Muscle layer of colon (tissue), 2 donors: ENCODE measurements around the gene MAST2.

ENCODE experiments used
- H3K27ac ChIP-seq: one replicate; pipeline ENCODE4 v1.7.0; 2013; ENCODE audit warnings: low read depth, mild to moderate bottlenecking, low read length, moderate library complexity
- H3K27me3 ChIP-seq, 2 donors: one replicate each; pipeline ENCODE4 v1.7.0; 2013; ENCODE audit warnings: low read length in 2 of 2, mild to moderate bottlenecking in 2 of 2; ENCODE audit not compliant: insufficient read depth in 2 of 2, control insufficient read depth in 1 of 2
- H3K36me3 ChIP-seq: one replicate; pipeline ENCODE4 v1.7.0; 2013; ENCODE audit warnings: mild to moderate bottlenecking, low read length; ENCODE audit not compliant: insufficient read depth
- H3K4me1 ChIP-seq: one replicate; pipeline ENCODE4 v1.7.0; 2013; ENCODE audit warnings: mild to moderate bottlenecking, low read length; ENCODE audit not compliant: insufficient read depth
- H3K4me3 ChIP-seq, 2 donors: one replicate each; pipeline ENCODE4 v1.7.0; 2013; ENCODE audit warnings: low read length in 2 of 2, low read depth in 1 of 2, mild to moderate bottlenecking in 1 of 2, moderate library complexity in 1 of 2
- H3K9ac ChIP-seq: one replicate; pipeline ENCODE4 v1.7.0; 2013; ENCODE audit warnings: low read length
- H3K9me3 ChIP-seq: one replicate; pipeline ENCODE4 v1.7.0; 2013; ENCODE audit warnings: mild to moderate bottlenecking, low read length
- donor health status: abdominal sarcoma.
- donor health status: Adenocarcinoma of cecum.

Gene MAST2

DNA sequence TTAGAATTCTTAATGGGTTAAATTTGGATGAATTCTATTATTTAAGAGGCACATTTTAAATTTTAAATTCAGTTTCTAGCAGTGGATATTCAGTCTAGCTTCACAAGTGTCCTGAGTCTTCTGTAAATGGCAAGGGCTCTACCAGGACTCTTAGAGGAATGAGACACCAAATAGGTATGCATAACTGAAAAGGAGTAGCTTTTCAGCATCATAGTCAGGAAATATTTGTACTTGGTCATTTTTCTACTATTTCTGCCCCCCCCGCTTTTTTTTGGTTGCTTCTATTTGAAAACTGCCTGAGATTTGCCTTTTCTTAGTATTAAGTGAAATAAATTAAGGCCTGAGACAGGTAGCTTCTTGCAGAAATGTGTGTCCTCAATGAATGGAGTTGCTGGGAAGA is 80.2 kb downstream of the MAST2 start:
- H3K27ac ChIP-seq = no peak overlapping the region
- H3K4me3 ChIP-seq = no peak overlapping the region
- no peaks in the 10 kb centered on the region for H3K4me1 ChIP-seq
- no peaks in the 10 kb centered on the region for H3K36me3 ChIP-seq
- no peaks in the 10 kb centered on the region for H3K9me3 ChIP-seq
- H3K27me3 ChIP-seq = no peaks in the 10 kb centered on the region
- no peak overlapping the region for H3K9ac ChIP-seq

DNA sequence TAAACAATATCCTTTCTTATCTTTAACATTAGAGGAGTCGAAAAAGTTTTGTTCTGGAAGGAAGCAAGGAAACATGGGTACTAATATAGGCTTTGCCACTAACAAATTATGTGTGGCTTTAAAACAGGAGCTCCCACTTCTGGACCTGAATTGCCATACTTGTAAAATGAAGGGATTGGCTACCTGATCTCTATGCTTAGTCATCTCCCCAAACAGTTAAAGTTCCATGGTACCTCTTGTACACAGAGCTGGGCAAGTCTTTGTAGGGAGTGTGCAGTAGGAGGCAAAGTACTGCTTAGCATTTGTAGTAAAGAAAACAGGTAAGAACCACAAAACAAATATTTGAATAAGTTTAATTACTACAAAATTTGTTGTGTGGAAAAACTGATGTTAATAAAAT is 81.3 kb downstream of the MAST2 start:
- Histone ChIP-seq H3K36me3 (no peaks in the 10 kb centered on the region), H3K27me3 (no peaks in the 10 kb centered on the region), H3K4me3 (no peak overlapping the region), H3K27ac (no peak overlapping the region), H3K9me3 (no peaks in the 10 kb centered on the region), H3K9ac (no peak overlapping the region), H3K4me1 (no peaks in the 10 kb centered on the region)

DNA sequence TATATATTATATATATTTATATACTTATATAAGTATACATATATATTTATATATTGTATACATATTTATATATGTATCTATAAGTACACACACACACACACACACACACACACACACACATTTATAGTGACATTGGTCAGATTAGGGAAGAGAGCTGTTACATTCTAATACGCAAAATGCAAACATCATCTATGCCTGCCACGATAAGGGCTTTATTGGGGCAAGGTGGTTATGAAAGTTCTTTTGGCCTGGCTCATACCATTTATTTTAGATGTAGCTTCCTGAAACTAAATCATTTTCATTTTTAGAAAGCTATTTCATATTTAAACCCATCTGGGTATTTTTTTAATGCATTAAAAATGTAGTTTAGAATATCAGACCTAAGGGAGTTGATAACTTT is 82.8 kb downstream of the MAST2 start:
- H3K27me3 ChIP-seq = no peaks in the 10 kb centered on the region
- no peaks in the 10 kb centered on the region for H3K4me1 ChIP-seq
- no peak overlapping the region for H3K27ac ChIP-seq
- no peak overlapping the region for H3K9ac ChIP-seq
- H3K4me3 ChIP-seq = no peak overlapping the region
- no peaks in the 10 kb centered on the region for H3K9me3 ChIP-seq
- H3K36me3 ChIP-seq = no peaks in the 10 kb centered on the region

DNA sequence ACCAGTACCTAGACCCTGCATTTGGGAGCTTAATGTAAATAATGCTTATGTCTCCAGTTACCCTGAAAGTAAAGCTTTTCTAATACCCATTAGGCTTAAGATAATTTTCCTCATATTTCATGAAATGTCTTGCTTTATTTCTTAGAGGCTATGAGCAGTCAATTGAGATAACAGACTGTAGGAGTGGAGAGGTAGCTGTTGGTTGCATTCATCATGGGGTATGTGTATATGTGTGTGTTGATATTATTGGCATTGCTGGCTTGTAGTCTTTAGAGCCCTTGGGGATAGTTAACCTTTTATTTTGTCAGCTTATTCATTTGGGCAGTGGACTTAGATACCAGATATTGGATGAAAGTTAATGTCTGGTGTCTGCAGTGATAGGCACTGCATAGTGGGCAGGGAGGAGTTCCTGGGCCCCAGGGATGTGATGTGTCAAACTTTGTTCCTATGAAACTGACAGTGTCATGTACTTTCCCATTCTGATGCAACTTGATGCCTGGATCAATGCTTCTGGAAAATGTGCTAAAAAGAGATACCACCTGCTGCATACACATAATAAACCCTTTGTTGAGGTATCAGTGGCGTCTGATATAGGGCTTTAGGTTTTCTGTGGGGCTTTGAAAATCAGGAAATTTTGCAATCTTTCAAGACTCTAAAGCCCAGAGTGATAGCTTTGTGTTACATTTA is 83.9 kb downstream of the MAST2 start:
- H3K27me3 ChIP-seq = no peaks in the 10 kb centered on the region
- H3K9me3 ChIP-seq = no peaks in the 10 kb centered on the region
- no peak overlapping the region for H3K4me3 ChIP-seq
- H3K36me3 ChIP-seq = no peaks in the 10 kb centered on the region
- H3K9ac ChIP-seq = no peak overlapping the region
- H3K4me1 ChIP-seq = peaks cover 6% of the 10 kb centered on the region
- no peak overlapping the region for H3K27ac ChIP-seq

DNA sequence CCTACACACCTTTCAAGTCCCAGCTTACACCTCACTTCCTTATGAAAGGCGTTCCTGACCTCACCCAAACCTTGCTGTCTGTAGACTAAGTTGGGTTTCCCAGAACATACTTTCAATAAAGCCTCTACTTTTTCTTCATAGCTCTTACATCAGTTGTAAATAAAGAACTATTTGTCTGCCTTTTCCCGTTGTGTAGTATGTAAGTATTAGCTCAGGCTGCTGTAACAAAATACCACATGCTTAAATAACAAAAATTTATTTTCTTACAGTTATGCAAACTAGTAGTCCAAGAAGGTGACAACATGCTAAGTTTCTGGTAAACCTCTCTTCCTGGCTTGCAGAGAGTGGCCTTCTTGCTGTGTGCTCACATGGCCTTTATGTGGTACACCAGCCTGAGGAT is 86.7 kb downstream of the MAST2 start:
- Histone ChIP-seq H3K9me3 (no peaks in the 10 kb centered on the region), H3K9ac (no peak overlapping the region), H3K4me3 (no peak overlapping the region), H3K4me1 (peaks cover 6% of the 10 kb centered on the region), H3K27ac (no peak overlapping the region), H3K27me3 (no peaks in the 10 kb centered on the region), H3K36me3 (no peaks in the 10 kb centered on the region)

DNA sequence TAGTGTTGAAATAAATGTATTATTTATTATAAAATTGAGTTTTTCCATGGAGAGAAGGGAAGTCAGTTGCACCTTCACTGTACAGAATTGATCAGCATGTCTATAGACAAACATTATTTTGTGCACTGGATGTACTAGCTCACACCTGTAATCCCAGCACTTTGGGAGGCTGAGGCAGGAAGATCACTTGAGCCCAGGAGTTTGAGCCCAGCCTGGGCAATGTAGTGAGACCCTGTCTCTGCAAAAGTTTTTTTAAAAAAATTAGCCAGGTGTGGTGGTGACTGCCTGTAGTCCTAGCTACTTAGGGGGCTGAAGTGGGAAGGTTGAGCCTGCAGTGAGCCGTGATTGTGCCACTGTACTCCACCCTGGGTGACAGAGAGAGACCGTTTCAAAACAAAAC is 87.7 kb downstream of the MAST2 start:
- no peaks in the 10 kb centered on the region for H3K36me3 ChIP-seq
- no peak overlapping the region for H3K9ac ChIP-seq
- H3K27ac ChIP-seq = no peak overlapping the region
- no peak overlapping the region for H3K4me3 ChIP-seq
- H3K9me3 ChIP-seq = no peaks in the 10 kb centered on the region
- H3K27me3 ChIP-seq = no peaks in the 10 kb centered on the region
- H3K4me1 ChIP-seq = peaks cover 6% of the 10 kb centered on the region

DNA sequence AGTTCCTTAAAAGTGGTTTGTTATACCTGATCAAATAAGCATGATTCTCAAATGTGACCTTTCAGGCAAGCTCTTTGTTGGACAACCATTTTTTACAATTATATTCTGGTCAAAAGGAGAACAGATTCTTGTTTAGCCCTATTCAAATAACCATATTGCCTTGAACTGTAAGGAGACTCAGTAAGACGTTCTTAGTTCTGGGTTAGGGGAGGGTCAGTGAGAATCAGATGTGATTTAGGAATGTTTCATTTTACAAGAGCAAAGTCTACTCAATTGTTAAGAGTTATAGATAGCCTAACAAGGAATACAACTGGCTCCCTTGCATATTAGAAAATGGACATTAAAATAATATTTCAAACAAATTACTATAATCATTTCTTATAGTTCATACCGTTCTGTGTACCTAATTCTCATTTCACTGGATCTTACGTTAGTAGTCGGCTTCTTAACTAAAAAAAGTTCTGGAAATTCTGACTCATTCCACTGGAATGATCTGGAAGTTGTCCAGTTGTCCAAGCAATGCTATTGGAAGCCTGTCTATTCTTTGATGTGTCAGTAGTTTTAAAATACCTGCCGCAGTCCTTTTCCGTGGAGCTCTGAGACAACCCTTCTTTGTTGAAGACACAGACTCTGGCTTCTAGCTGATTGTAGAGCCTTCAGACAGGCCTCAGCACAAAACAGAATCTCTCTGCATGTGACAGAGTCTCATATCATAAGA is 88.8 kb downstream of the MAST2 start:
- no peaks in the 10 kb centered on the region for H3K27me3 ChIP-seq
- no peaks in the 10 kb centered on the region for H3K36me3 ChIP-seq
- H3K4me1 ChIP-seq = peaks cover 6% of the 10 kb centered on the region
- H3K4me3 ChIP-seq = no peak overlapping the region
- H3K9ac ChIP-seq = no peak overlapping the region
- H3K9me3 ChIP-seq = no peaks in the 10 kb centered on the region
- peak overlapping the region; percentile 25 for H3K27ac ChIP-seq

DNA sequence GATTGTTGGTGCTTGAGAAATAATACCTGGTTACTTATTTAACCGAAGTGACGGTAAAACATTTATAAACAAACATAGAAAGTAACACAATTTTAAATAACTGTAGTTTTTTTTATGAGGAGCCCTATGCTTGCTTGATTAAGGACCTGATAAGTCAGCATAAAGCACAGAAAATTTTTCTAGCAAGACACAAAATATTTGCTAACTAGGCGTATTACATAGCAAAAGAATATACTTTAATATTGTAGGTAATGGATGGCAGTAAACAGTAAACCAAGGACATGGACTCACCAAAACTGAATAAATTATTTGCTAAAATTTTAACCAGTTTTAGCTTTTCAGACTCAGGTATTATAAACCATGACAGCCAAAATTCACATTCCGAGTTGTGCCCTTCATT is 90.9 kb downstream of the MAST2 start:
- H3K9me3 ChIP-seq = no peaks in the 10 kb centered on the region

DNA sequence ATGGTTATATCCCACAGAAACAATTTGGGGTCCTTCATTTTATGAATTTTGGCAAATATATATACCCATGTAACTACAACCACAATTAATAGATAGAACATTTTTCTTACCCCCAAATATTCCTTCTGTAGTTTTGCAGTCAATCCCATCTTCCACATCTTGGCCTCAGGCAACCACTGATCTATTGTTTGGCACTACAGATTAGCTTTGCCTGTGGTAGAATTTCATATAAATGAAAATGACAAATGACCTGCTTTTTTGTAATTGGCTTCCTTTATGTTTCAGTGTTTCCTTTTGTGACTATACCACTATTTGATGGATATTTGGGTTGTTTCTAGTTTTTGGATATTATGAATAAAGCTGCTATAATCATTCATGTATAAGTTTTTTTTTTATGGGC is 91.5 kb downstream of the MAST2 start:
- peaks cover 6% of the 10 kb centered on the region for H3K4me1 ChIP-seq
- H3K36me3 ChIP-seq = no peaks in the 10 kb centered on the region
- H3K4me3 ChIP-seq = no peak overlapping the region
- H3K27me3 ChIP-seq = no peaks in the 10 kb centered on the region
- H3K27ac ChIP-seq = no peak overlapping the region
- H3K9ac ChIP-seq = no peak overlapping the region
- H3K9me3 ChIP-seq = no peaks in the 10 kb centered on the region

More for the DNA sequence above, 90.9 kb downstream of the MAST2 start:
- Histone ChIP-seq H3K4me3 (no peak overlapping the region), H3K27me3 (no peaks in the 10 kb centered on the region), H3K27ac (no peak overlapping the region), H3K4me1 (peaks cover 6% of the 10 kb centered on the region), H3K36me3 (no peaks in the 10 kb centered on the region), H3K9ac (no peak overlapping the region)

DNA sequence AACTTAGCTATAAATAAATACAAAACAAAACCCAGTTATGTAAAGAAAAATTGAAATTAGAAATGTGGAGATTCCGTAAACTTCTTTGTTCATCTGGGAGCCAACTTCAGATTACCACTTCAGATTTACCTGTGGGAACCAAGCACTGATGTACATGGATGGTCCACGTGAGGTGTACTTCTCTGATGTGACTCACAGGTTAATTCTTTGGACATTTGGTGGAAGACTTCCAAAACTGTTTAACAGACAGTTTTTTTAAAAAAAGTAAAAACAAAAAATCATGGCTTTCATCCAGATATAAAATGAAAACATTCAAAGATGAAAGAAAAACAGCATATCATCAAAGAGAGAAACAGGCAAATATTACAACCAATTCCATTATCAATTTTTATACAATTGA is 92.0 kb downstream of the MAST2 start:
- Histone ChIP-seq H3K27ac (no peak overlapping the region), H3K36me3 (no peaks in the 10 kb centered on the region), H3K9ac (no peak overlapping the region), H3K4me3 (no peak overlapping the region), H3K9me3 (no peaks in the 10 kb centered on the region), H3K4me1 (peaks cover 6% of the 10 kb centered on the region), H3K27me3 (no peaks in the 10 kb centered on the region)

DNA sequence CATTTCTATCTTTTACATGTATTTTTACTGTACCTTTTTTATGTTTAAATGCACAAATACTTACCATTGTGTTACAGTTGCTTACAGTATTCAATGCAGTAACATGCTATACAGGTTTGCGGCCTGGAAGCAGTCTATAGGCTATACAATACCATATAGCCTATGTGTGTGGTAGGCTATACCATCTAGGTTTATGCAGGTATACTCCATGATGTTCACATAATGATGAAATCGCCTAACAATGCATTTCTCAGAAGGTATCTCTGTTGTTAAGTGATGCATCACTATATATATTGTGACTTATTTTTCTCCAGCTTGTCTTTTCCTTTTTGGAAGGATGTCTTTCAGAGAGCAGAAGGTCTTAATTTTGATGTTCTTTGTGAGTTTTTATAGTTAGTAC is 103.5 kb downstream of the MAST2 start:
- no peak overlapping the region for H3K27ac ChIP-seq
- H3K9ac ChIP-seq = no peak overlapping the region
- no peaks in the 10 kb centered on the region for H3K36me3 ChIP-seq
- no peaks in the 10 kb centered on the region for H3K4me1 ChIP-seq
- H3K27me3 ChIP-seq = no peaks in the 10 kb centered on the region
- no peaks in the 10 kb centered on the region for H3K9me3 ChIP-seq
- H3K4me3 ChIP-seq = no peak overlapping the region

DNA sequence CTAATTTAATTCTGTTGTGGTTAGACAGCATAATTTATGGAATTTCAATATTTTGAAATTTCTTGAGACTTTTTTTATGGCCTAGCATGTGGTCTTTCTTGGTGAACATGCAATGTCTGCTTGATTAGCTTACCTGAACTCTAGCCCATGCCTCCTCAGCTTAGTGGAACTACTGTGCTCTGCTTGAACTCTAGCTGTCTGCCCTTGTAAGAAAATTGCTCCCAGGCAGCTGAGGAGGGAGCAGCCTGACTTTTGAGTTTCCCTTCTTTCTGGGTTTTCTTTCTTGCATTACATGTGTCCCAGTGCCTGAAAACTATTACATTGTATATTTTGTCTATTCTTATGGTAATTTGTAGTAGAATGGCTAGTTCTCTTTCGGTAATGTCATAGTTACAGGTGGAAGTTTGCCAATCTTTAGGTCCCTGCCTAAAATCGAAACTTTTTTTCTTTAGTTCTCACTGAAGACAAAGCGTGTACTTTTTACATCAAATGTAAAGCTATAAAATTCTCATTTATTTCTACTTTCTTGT is 105.3 kb downstream of the MAST2 start:
- Histone ChIP-seq H3K27me3 (no peaks in the 10 kb centered on the region), H3K4me3 (no peak overlapping the region)

More for the DNA sequence above, 105.3 kb downstream of the MAST2 start:
- H3K36me3 ChIP-seq = no peaks in the 10 kb centered on the region
- no peak overlapping the region for H3K9ac ChIP-seq
- H3K4me1 ChIP-seq = peaks cover 13% of the 10 kb centered on the region
- H3K27ac ChIP-seq = no peak overlapping the region
- no peaks in the 10 kb centered on the region for H3K9me3 ChIP-seq
